PC-9 (cell line): Measurements from ENCODE around the gene USP24. TPM values are rescaled to one million over a fixed set of nuclear protein-coding genes. Genes with fewer than 3 reads are reported as not detected.

ENCODE experiments used
- BruUV-seq: library from RNA; stranded (reverse); fragments of 400-500 nt; replicated peaks from 2 replicates; lab custom pipeline; 2021; lab: Mats Ljungman, UMichigan
- CTCF ChIA-PET: fragments of 300-600 bp; sonication (Branson Sonifier 250); formaldehyde crosslinking; loops from one replicate; lab custom pipeline; 2022; ENCODE audit warnings: antibody characterized with exemption; lab: Charles Lee
- POLR2A ChIA-PET: fragments of 300-600 bp; sonication (Branson Sonifier 250); formaldehyde crosslinking; loops from one replicate; lab custom pipeline; 2022; ENCODE audit warnings: antibody characterized with exemption; ENCODE audit not compliant: unreplicated experiment; lab: Charles Lee
- DNase-seq, 2 experiments: peaks; one replicate each; pipeline versions ENCODE4 v3.0.0 to v3.0.0-alpha.2; 2015 to 2022; ENCODE audit warnings: mixed read lengths in 1 of 2
- H2AFZ ChIP-seq: fragments of 200-600 bp; sonication (generic); 2 replicates; pipeline ENCODE4 v1.8.1; 2017; ENCODE audit warnings: antibody characterized with exemption
- H3F3A ChIP-seq: fragments of 200-600 bp; sonication (generic); 2 replicates; pipeline ENCODE4 v1.8.1; 2017; ENCODE audit warnings: antibody characterized with exemption, mild to moderate bottlenecking, low read depth; ENCODE audit not compliant: insufficient read depth
- H3K27ac ChIP-seq: fragments of 200-600 bp; sonication (generic); 2 replicates; pipeline ENCODE4 v1.6.1; 2016; ENCODE audit warnings: mixed run types
- H3K27me3 ChIP-seq: fragments of 200-600 bp; sonication (generic); 2 replicates; pipeline ENCODE4 v1.6.1; 2016; ENCODE audit warnings: low read depth, mixed run types; ENCODE audit not compliant: insufficient read depth
- H3K36me3 ChIP-seq: fragments of 200-600 bp; sonication (generic); 2 replicates; pipeline ENCODE4 v1.6.1; 2016; ENCODE audit warnings: low read depth, mixed run types
- H3K4me1 ChIP-seq: fragments of 200-600 bp; sonication (generic); replicated peaks from 2 replicates; pipeline ENCODE4 v1.6.1; 2016; ENCODE audit warnings: mixed run types; ENCODE audit not compliant: insufficient read depth
- H3K4me2 ChIP-seq: fragments of 200-600 bp; sonication (generic); 2 replicates; pipeline ENCODE4 v1.6.1; 2017; ENCODE audit warnings: mixed run types
- H3K4me3 ChIP-seq: fragments of 200-600 bp; sonication (generic); 2 replicates; pipeline ENCODE4 v1.6.1; 2016; ENCODE audit warnings: mixed run types
- H3K79me2 ChIP-seq: fragments of 200-600 bp; sonication (generic); 2 replicates; pipeline ENCODE4 v1.6.1; 2017; ENCODE audit warnings: low read depth, mixed run types
- H3K9me2 ChIP-seq: fragments of 200-600 bp; sonication (generic); 2 replicates; pipeline ENCODE4 v1.8.1; 2017; ENCODE audit warnings: mild to moderate bottlenecking; ENCODE audit not compliant: insufficient read depth
- H3K9me3 ChIP-seq: fragments of 200-600 bp; sonication (generic); 2 replicates; pipeline ENCODE4 v1.8.1; 2016; ENCODE audit warnings: low read depth; ENCODE audit not compliant: insufficient read depth
- H4K20me1 ChIP-seq: fragments of 200-600 bp; sonication (generic); 2 replicates; pipeline ENCODE4 v1.8.1; 2017; ENCODE audit not compliant: insufficient read depth
- EZH2 ChIP-seq: fragments of 200-600 bp; sonication (generic); IDR thresholded peaks from 2 replicates; pipeline ENCODE4 v1.8.0; 2017; ENCODE audit warnings: antibody characterized with exemption, low read depth
- intact Hi-C: fragments of 100-400 bp; cut with micrococcal nuclease; formaldehyde crosslinking; loops from one replicate; pipeline ENCODE4 v1.10.0; 2022; ENCODE audit not compliant: unreplicated experiment
- total RNA-seq: library from RNA; stranded (reverse); gene quantifications from 2 replicates; pipeline ENCODE4 v1.2.3, GENCODE V29; 2021
- TF ChIP-seq, protein P1 (sequence below): fragments of 200-600 bp; sonication (generic); conservative IDR thresholded peaks from 2 replicates; pipeline ENCODE4 v1.6.1; 2017; ENCODE audit warnings: mixed run types, antibody characterized with exemption, mild to moderate bottlenecking, moderate library complexity

USP24 gene
- total RNA-seq, 1 experiment from 2014 or later: 61.0 TPM

DNA sequence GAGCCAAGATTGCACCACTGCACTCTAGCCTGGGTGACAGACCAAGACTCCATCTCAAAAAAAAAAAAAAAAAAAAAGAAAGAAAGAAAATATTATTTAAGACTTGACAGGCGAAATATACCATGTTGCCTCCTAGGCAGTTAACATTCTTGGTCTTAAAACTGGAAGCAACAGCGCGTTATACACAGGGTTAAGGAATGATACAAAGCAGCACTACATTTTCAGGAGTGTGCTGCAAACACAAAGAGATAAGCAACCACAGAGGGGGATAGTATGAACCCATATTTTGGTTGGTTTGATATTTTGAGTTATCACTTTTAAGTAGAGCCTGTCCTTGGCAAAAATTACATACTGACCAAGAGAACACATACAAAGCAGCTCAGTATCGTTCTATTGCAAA is 25.1 kb downstream of the USP24 start:
- Histone ChIP-seq H2AFZ (no peak overlapping the region), H3K4me1 (0 out of 2 replicates have a peak, but pooled peaks cover 7% of the 10 kb centered on the region), H4K20me1 (peaks cover 25% of the 10 kb centered on the region; the same call in 1 of the 2 replicates), H3K36me3 (0 out of 2 replicates have a peak, but pooled peaks cover 7% of the 10 kb centered on the region), H3K9me3 (0 out of 2 replicates have a peak, but pooled peaks cover 7% of the 10 kb centered on the region), H3K79me2 (peaks cover 94% of the 10 kb centered on the region), H3K4me2 (no peak overlapping the region), H3F3A (no peaks in the 10 kb centered on the region), H3K27ac (no peak overlapping the region), H3K9me2 (no peaks in the 10 kb centered on the region), H3K4me3 (no peak overlapping the region), H3K27me3 (no peaks in the 10 kb centered on the region)
- BruUV-seq: no TSS peak
- intact Hi-C loops: no loop called here
- ChIA-PET CTCF (no interaction called here), POLR2A (no interaction called here)
- DNase-seq: no peak
- TF ChIP-seq EZH2: no peak
- TF ChIP-seq, protein P1, sequence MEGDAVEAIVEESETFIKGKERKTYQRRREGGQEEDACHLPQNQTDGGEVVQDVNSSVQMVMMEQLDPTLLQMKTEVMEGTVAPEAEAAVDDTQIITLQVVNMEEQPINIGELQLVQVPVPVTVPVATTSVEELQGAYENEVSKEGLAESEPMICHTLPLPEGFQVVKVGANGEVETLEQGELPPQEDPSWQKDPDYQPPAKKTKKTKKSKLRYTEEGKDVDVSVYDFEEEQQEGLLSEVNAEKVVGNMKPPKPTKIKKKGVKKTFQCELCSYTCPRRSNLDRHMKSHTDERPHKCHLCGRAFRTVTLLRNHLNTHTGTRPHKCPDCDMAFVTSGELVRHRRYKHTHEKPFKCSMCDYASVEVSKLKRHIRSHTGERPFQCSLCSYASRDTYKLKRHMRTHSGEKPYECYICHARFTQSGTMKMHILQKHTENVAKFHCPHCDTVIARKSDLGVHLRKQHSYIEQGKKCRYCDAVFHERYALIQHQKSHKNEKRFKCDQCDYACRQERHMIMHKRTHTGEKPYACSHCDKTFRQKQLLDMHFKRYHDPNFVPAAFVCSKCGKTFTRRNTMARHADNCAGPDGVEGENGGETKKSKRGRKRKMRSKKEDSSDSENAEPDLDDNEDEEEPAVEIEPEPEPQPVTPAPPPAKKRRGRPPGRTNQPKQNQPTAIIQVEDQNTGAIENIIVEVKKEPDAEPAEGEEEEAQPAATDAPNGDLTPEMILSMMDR: no peak

DNA sequence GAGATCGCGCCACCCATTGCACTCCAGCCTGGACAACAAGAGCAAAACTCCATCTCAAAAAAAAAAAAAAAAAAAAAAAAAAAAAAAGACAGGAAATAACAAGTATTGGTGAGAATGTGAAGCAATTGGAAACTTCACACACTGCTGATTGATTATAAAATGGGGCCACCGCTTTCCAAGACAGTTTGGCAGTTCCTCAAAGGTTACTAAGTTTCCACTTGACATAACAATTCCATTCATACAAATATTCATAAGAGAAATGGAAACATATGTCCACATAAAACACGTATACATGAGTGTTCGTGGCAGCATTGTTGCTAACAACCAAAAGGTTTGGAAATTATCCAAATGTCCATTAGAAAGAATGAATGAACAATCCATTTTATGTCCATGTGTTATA is 26.3 kb downstream of the USP24 start:
- Histone ChIP-seq H4K20me1 (peaks cover 29% of the 10 kb centered on the region; the same call in 1 of the 2 replicates), H3F3A (no peaks in the 10 kb centered on the region), H3K4me2 (no peak overlapping the region), H3K27ac (no peak overlapping the region), H3K27me3 (no peaks in the 10 kb centered on the region), H3K36me3 (0 out of 2 replicates have a peak, but pooled peaks cover 14% of the 10 kb centered on the region), H3K9me2 (no peaks in the 10 kb centered on the region), H2AFZ (no peak overlapping the region), H3K4me3 (no peak overlapping the region), H3K79me2 (peaks cover 95% of the 10 kb centered on the region), H3K4me1 (0 out of 2 replicates have a peak, but pooled peaks cover 7% of the 10 kb centered on the region), H3K9me3 (peaks cover 11% of the 10 kb centered on the region; the same call in 1 of the 2 replicates)
- CTCF ChIA-PET: no interaction called here
- POLR2A ChIA-PET: no interaction called here
- TF ChIP-seq EZH2: no peak
- TF ChIP-seq, protein P1: no peak
- BruUV-seq: no TSS peak
- no peak for DNase-seq
- intact Hi-C loops: no loop called here

DNA sequence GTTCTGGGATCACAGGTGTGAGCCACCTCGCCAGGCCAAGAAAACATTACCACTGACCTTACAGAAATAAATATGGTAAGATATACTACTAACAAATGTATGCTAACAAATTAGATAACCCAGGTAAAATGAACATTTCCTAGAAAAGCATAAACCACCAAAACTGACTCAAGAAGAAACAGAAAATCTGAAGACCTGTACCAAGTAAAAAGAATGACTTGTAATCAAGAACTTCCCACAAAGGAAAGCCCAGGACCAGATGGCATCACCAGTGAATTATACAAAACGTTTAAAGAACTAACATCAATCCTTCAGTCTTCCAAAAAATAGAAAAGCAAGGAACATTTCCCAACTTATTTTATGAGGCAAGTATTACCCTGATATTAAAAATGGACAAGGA is 29.3 kb downstream of the USP24 start:
- Histone ChIP-seq H3K27me3 (no peaks in the 10 kb centered on the region), H4K20me1 (peaks cover 16% of the 10 kb centered on the region; the same call in 1 of the 2 replicates), H3K4me1 (no peaks in the 10 kb centered on the region), H3F3A (no peaks in the 10 kb centered on the region), H3K27ac (no peak overlapping the region), H3K9me3 (peaks cover 11% of the 10 kb centered on the region; the same call in 1 of the 2 replicates), H3K36me3 (peaks cover 9% of the 10 kb centered on the region; the same call in 1 of the 2 replicates), H2AFZ (no peak overlapping the region), H3K79me2 (peaks cover 99% of the 10 kb centered on the region), H3K4me2 (no peak overlapping the region), H3K4me3 (no peak overlapping the region), H3K9me2 (no peaks in the 10 kb centered on the region)
- CTCF ChIA-PET: no interaction called here
- no peak for DNase-seq
- BruUV-seq: no TSS peak
- POLR2A ChIA-PET: no interaction called here
- intact Hi-C loops: no loop called here
- no peak for TF ChIP-seq EZH2
- TF ChIP-seq, protein P1: no peak
